Keratinocyte (primary cell): ENCODE results near the gene DYRK2. TPM values are rescaled to one million over a fixed set of nuclear protein-coding genes. Genes with fewer than 3 reads are reported as not detected.

Source experiments
- DNase-seq: peaks from one replicate; pipeline ENCODE4 v3.0.0-alpha.2; 2011; ENCODE audit warnings: low read depth, missing footprints, low spot score
- FAIRE-seq: peaks from 2 replicates; lab custom pipeline; 2011; peaks lifted over from hg19 to GRCh38; lab: Jason Lieb, UNC
- H2AFZ ChIP-seq: 2 replicates; pipeline ENCODE4 v1.6.0; 2012; ENCODE audit warnings: low read length, control low read depth, inconsistent platforms; ENCODE audit not compliant: control insufficient read depth
- H3K27ac ChIP-seq: 2 replicates; pipeline ENCODE4 v1.5.1; 2011; ENCODE audit warnings: low read length; ENCODE audit not compliant: control insufficient read depth, insufficient read depth
- H3K27me3 ChIP-seq: 3 replicates; pipeline ENCODE4 v1.6.0; 2011; ENCODE audit warnings: low read length; ENCODE audit not compliant: control insufficient read depth, insufficient read depth; ENCODE audit errors: extremely low read depth
- H3K36me3 ChIP-seq, 2 experiments: 2 replicates in 1 of 2; 3 replicates in 1 of 2; pipeline ENCODE4 v1.5.1; 2011; ENCODE audit warnings: low read length in 2 of 2, mild to moderate bottlenecking in 1 of 2; ENCODE audit not compliant: control insufficient read depth in 2 of 2, insufficient read depth in 2 of 2; ENCODE audit errors: extremely low read depth in 1 of 2
- H3K4me1 ChIP-seq: 3 replicates; pipeline ENCODE4 v1.5.1; 2011; ENCODE audit warnings: low read length; ENCODE audit not compliant: control insufficient read depth, insufficient read depth; ENCODE audit errors: extremely low read depth
- H3K4me2 ChIP-seq: 3 replicates; pipeline ENCODE4 v1.6.0; 2011; ENCODE audit warnings: low read depth, low read length; ENCODE audit not compliant: control insufficient read depth, insufficient read depth; ENCODE audit errors: extremely low read depth
- H3K4me3 ChIP-seq, 3 experiments: fragments of 200-600 bp in 1 of 3; sonication (generic) in 1 of 3; 2 replicates in 2 of 3; 3 replicates in 1 of 3; pipeline ENCODE4 v1.5.1; 2011 to 2016; ENCODE audit warnings: low read length in 3 of 3, mild to moderate bottlenecking in 3 of 3, control low read depth in 2 of 3, inconsistent platforms in 1 of 3, low read depth in 1 of 3, mixed read lengths in 1 of 3, mixed run types in 1 of 3, moderate library complexity in 1 of 3; ENCODE audit not compliant: control insufficient read depth in 2 of 3, insufficient read depth in 2 of 3; ENCODE audit errors: extremely low read depth in 1 of 3
- H3K79me2 ChIP-seq: 2 replicates; pipeline ENCODE4 v1.6.0; 2012; ENCODE audit warnings: low read length; ENCODE audit not compliant: control insufficient read depth, insufficient read depth
- H3K9ac ChIP-seq: 3 replicates; pipeline ENCODE4 v1.6.0; 2011; ENCODE audit warnings: low read length; ENCODE audit not compliant: control insufficient read depth, insufficient read depth; ENCODE audit errors: extremely low read depth
- H3K9me1 ChIP-seq: 3 replicates; pipeline ENCODE4 v1.6.0; 2011; ENCODE audit warnings: low read length; ENCODE audit not compliant: control insufficient read depth, insufficient read depth; ENCODE audit errors: extremely low read depth
- H3K9me3 ChIP-seq: 2 replicates; pipeline ENCODE4 v1.5.1; 2012; ENCODE audit warnings: low read depth, low read length; ENCODE audit not compliant: control insufficient read depth
- H4K20me1 ChIP-seq: 3 replicates; pipeline ENCODE4 v1.6.0; 2011; ENCODE audit warnings: low read length; ENCODE audit not compliant: control insufficient read depth, insufficient read depth; ENCODE audit errors: extremely low read depth
- EZH2 ChIP-seq: IDR thresholded peaks from one replicate; pipeline ENCODE4 v1.6.1; 2012; ENCODE audit warnings: inconsistent platforms, mild to moderate bottlenecking, low read length, moderate library complexity
- dilution Hi-C: fragments of 300-500 bp; cut with MboI; formaldehyde crosslinking; loops from one replicate; pipeline ENCODE4 v1.7.0; 2020; ENCODE audit warnings: low sequenced_read_pairs; ENCODE audit not compliant: extremely low pct_ligation_motif_present
- polyA plus RNA-seq, 5 experiments: library from polyadenylated mRNA; depleted of rRNA in 3 of 5; stranded (reverse) in 3 of 5; stranded (forward) in 1 of 5; unstranded in 1 of 5; fragments of >200 nt; gene quantifications; 1 replicate in 1 of 5; 2 replicates in 3 of 5; 3 replicates in 1 of 5; pipeline versions ENCODE4 v1.2.1 to v1.2.3, GENCODE V29; 2011 to 2012; ENCODE audit warnings: missing spikeins in 2 of 5, low read depth in 1 of 5, low replicate concordance in 1 of 5
- TF ChIP-seq, protein P1 (sequence below), 3 experiments: IDR thresholded peaks in 1 of 3; conservative IDR thresholded peaks in 1 of 3; optimal IDR thresholded peaks in 1 of 3; 2 replicates in 2 of 3; 3 replicates in 1 of 3; pipeline versions ENCODE3 to v1.5.1; 2011; ENCODE audit warnings: low read length in 3 of 3, mild to moderate bottlenecking in 3 of 3, moderate library complexity in 2 of 3, control low read depth in 1 of 3, inconsistent platforms in 1 of 3; ENCODE audit not compliant: insufficient read depth in 2 of 3; ENCODE audit errors: extremely low read depth in 1 of 3

The DYRK2 gene
- polyA plus RNA-seq, 1 donor (not counting 4 experiments of a cell fraction or from before 2014, with no cell fraction given): 22.7 TPM

DNA sequence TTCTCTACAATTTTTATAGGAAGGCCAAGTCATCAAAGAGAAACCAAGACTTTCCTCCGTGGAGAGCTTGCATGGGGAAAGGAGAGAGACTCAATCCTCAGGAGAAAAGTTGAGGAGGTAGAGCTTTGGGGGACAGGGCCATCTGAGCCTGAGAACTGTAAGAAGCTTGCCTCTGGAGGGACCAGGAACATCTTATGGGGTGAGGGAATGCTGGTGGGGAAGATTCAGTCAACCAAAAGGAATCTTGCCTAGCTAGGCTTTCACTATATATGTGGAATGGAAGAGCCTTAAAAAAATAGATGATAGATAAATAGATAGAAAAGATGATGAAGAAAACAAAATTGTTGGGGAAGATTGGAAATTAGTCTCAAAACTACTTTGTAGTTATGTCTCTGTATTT lies 63.5 kb downstream of the DYRK2 start:
- no peak for TF ChIP-seq EZH2
- TF ChIP-seq, protein P1, sequence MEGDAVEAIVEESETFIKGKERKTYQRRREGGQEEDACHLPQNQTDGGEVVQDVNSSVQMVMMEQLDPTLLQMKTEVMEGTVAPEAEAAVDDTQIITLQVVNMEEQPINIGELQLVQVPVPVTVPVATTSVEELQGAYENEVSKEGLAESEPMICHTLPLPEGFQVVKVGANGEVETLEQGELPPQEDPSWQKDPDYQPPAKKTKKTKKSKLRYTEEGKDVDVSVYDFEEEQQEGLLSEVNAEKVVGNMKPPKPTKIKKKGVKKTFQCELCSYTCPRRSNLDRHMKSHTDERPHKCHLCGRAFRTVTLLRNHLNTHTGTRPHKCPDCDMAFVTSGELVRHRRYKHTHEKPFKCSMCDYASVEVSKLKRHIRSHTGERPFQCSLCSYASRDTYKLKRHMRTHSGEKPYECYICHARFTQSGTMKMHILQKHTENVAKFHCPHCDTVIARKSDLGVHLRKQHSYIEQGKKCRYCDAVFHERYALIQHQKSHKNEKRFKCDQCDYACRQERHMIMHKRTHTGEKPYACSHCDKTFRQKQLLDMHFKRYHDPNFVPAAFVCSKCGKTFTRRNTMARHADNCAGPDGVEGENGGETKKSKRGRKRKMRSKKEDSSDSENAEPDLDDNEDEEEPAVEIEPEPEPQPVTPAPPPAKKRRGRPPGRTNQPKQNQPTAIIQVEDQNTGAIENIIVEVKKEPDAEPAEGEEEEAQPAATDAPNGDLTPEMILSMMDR (optimal IDR thresholded peaks at IDR 0.05 in 1 of 3, IDR thresholded peaks at IDR 0.05 in 1 of 3, conservative IDR thresholded peaks at IDR 0.05 in 1 of 3; ENCODE audit: extremely low read depth in 1 of 3, insufficient read depth in 2 of 3, low read length in 3 of 3): no peak
- H4K20me1 ChIP-seq: no peaks in the 10 kb centered on the region
- DNase-seq (no peak), FAIRE-seq (no peak)
- no peaks in the 10 kb centered on the region for H3K4me1 ChIP-seq
- no peaks in the 10 kb centered on the region for H3K9me1 ChIP-seq
- no peaks in the 10 kb centered on the region for H3K36me3 ChIP-seq
- H3K27me3 ChIP-seq: no peaks in the 10 kb centered on the region
- H3K4me2 ChIP-seq: no peak overlapping the region
- H3K79me2 ChIP-seq: no peaks in the 10 kb centered on the region
- no peak overlapping the region for H3K27ac ChIP-seq
- dilution Hi-C loops: no loop called here
- H2AFZ ChIP-seq: no peak overlapping the region
- H3K4me3 ChIP-seq: no peak overlapping the region
- no peak overlapping the region for H3K9ac ChIP-seq
- H3K9me3 ChIP-seq: no peaks in the 10 kb centered on the region

DNA sequence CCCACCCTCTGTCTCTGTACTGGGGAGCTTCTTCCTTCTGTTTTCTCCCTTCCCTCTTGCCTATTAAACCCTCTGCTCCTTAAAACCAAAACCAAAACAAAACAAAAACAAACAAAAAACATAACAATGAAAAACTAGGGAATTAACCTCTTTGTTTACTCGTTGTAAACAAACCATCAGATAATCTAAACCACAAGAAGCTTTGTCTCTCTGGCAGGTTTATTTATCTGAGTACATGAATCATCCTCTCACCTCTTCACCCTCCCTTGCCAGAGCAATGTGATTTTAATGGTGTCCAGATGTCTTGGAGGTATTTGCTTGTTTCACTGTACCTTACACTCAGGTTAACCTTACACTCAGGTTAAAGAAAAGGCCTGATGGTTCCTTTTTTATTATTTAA lies 66.1 kb downstream of the DYRK2 start:
- Histone ChIP-seq H3K36me3 (no peaks in the 10 kb centered on the region), H4K20me1 (no peaks in the 10 kb centered on the region), H3K4me2 (no peak overlapping the region), H2AFZ (no peak overlapping the region), H3K4me3 (no peak overlapping the region), H3K9me1 (no peaks in the 10 kb centered on the region), H3K79me2 (no peaks in the 10 kb centered on the region), H3K9me3 (no peaks in the 10 kb centered on the region), H3K27ac (no peak overlapping the region), H3K27me3 (no peaks in the 10 kb centered on the region), H3K9ac (no peak overlapping the region), H3K4me1 (no peaks in the 10 kb centered on the region)
- no peak for FAIRE-seq
- DNase-seq: no peak
- no peak for TF ChIP-seq EZH2
- TF ChIP-seq, protein P1 (optimal IDR thresholded peaks at IDR 0.05 in 1 of 3, IDR thresholded peaks at IDR 0.05 in 1 of 3, conservative IDR thresholded peaks at IDR 0.05 in 1 of 3; ENCODE audit: extremely low read depth in 1 of 3, insufficient read depth in 2 of 3, low read length in 3 of 3): no peak
- dilution Hi-C loops: no loop called here
